ENCODE results near the gene MBOAT2.

Gene MBOAT2

DNA sequence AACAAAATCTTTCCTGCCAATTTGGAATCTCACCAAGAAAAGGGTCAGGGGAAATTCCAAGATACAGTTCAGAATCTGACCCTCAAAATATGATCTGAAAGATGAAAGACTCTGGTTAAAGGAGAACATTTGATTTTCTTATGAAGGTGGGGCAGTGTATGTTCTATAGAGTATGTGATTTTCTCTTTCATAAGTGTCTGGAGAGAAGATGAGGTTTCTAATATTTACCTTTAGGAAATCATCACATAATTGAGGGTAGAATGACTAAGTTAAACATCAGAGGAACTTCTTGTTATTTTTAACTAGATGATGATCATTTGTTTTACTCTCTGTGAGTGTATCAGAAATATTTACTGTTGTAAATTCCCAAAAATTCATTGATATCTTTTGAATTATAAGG, 27.8 kb upstream of the MBOAT2 start:
- Histone ChIP-seq H3K4me1 (peaks cover 17% of the 10 kb centered on the region), H3K9ac (peak overlapping the region; percentile 14), H3K4me3 (ENCODE audit: low read depth, low read length) (no peak overlapping the region), H2AFZ (peak overlapping the region; percentile 40), H3K27ac (no peak overlapping the region), H3K36me3 (ENCODE audit: control insufficient read depth, insufficient read depth, low read length) (no peaks in the 10 kb centered on the region), H3K9me3 (ENCODE audit: control insufficient read depth, low read length) (no peaks in the 10 kb centered on the region), H3K27me3 (ENCODE audit: control insufficient read depth, insufficient read depth, low read length) (no peaks in the 10 kb centered on the region), H3K79me2 (no peaks in the 10 kb centered on the region), H3K4me2 (ENCODE audit: low read length) (no peak overlapping the region)
- TF ChIP-seq CTCF (IDR thresholded peaks at IDR 0.05), result no peak

DNA sequence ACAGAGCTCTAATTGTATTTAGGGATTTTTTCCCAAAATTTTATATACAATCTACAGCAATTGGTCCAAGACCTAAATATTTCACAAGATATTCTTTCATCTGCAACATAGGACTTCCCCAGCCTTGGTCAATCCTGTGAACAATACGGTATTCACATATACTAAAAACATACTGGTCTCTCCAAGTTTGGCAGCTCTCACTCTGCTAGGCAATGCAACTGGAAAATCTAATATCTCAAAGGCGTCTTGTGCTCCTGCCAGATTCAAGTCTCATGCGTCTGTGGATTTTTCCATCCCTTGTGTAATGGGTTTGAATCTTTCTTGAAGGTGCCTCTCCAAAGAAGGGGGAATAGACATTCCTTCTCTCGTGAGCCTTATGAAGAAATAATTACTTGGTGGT, 27.4 kb upstream of the MBOAT2 start:
- Histone ChIP-seq H3K4me2 (ENCODE audit: low read length) (no peak overlapping the region), H3K4me3 (ENCODE audit: low read depth, low read length) (no peak overlapping the region), H3K9me3 (ENCODE audit: control insufficient read depth, low read length) (no peaks in the 10 kb centered on the region), H3K79me2 (no peaks in the 10 kb centered on the region), H3K9ac (peak overlapping the region; percentile 14), H3K4me1 (peaks cover 17% of the 10 kb centered on the region), H2AFZ (peak overlapping the region; percentile 40), H3K27me3 (ENCODE audit: control insufficient read depth, insufficient read depth, low read length) (no peaks in the 10 kb centered on the region), H3K27ac (no peak overlapping the region), H3K36me3 (ENCODE audit: control insufficient read depth, insufficient read depth, low read length) (no peaks in the 10 kb centered on the region)
- no peak for TF ChIP-seq CTCF (IDR thresholded peaks at IDR 0.05)

- Histone ChIP-seq H3K4me3 (ENCODE audit: low read depth, low read length) (no peak overlapping the region), H3K9ac (no peak overlapping the region), H3K4me1 (peaks cover 17% of the 10 kb centered on the region), H3K36me3 (ENCODE audit: control insufficient read depth, insufficient read depth, low read length) (no peaks in the 10 kb centered on the region), H3K4me2 (ENCODE audit: low read length) (no peak overlapping the region), H2AFZ (no peak overlapping the region), H3K79me2 (no peaks in the 10 kb centered on the region), H3K27ac (no peak overlapping the region), H3K9me3 (ENCODE audit: control insufficient read depth, low read length) (no peaks in the 10 kb centered on the region), H3K27me3 (ENCODE audit: control insufficient read depth, insufficient read depth, low read length) (no peaks in the 10 kb centered on the region)
- no peak for TF ChIP-seq CTCF (IDR thresholded peaks at IDR 0.05)
These were observed 26.7 kb upstream of the MBOAT2 start for GRCh38 chr2:9030190-9030589.

DNA sequence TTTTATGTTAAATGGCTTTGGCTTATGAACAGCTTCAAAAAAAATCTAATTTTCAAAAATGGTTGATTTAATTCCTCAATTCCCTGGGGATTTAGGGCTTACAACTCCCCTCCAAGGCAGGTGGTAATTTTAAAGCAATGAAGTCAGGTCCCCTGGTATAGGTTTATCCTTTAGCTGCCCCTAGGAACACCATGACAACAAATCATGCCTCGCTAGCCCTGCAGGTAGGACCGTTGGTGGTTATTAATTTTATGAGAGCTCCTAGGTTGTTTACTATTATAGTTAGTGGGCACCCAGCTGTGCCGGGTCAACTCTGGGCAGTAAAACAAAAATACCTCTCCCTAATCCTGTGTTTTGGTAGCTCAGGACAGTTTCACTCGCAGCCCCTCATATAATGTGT, 26.2 kb upstream of the MBOAT2 start:
- Histone ChIP-seq H3K9me3 (ENCODE audit: control insufficient read depth, low read length) (no peaks in the 10 kb centered on the region), H3K27me3 (ENCODE audit: control insufficient read depth, insufficient read depth, low read length) (no peaks in the 10 kb centered on the region), H3K4me2 (ENCODE audit: low read length) (no peak overlapping the region), H3K4me3 (ENCODE audit: low read depth, low read length) (no peak overlapping the region), H3K27ac (no peak overlapping the region), H3K36me3 (ENCODE audit: control insufficient read depth, insufficient read depth, low read length) (no peaks in the 10 kb centered on the region), H3K79me2 (no peaks in the 10 kb centered on the region), H2AFZ (no peak overlapping the region), H3K9ac (no peak overlapping the region), H3K4me1 (peaks cover 17% of the 10 kb centered on the region)
- no peak for TF ChIP-seq CTCF (IDR thresholded peaks at IDR 0.05)

GRCh38 chr2:9027884-9028283, 24.4 kb upstream of the MBOAT2 start:
- Histone ChIP-seq H3K27ac (no peak overlapping the region), H3K4me3 (ENCODE audit: low read depth, low read length) (no peak overlapping the region), H3K36me3 (ENCODE audit: control insufficient read depth, insufficient read depth, low read length) (no peaks in the 10 kb centered on the region), H3K9me3 (ENCODE audit: control insufficient read depth, low read length) (no peaks in the 10 kb centered on the region), H3K9ac (no peak overlapping the region), H3K4me1 (peaks cover 8% of the 10 kb centered on the region), H3K79me2 (no peaks in the 10 kb centered on the region), H2AFZ (no peak overlapping the region), H3K4me2 (ENCODE audit: low read length) (no peak overlapping the region), H3K27me3 (ENCODE audit: control insufficient read depth, insufficient read depth, low read length) (no peaks in the 10 kb centered on the region)
- no peak for TF ChIP-seq CTCF (IDR thresholded peaks at IDR 0.05)
